Ectodermal cell (in vitro differentiated cells): ENCODE data around the gene KLK11.

Experiments used
- H3K27ac ChIP-seq: 2 replicates; pipeline ENCODE4 v1.7.0; 2013; ENCODE audit warnings: mild to moderate bottlenecking, low read depth, low read length; ENCODE audit not compliant: insufficient read depth, poor library complexity, severe bottlenecking
- H3K27me3 ChIP-seq: 2 replicates; pipeline ENCODE4 v1.7.0; 2013; ENCODE audit warnings: mild to moderate bottlenecking, low read length; ENCODE audit not compliant: insufficient read depth, control insufficient read depth, poor library complexity, severe bottlenecking
- H3K36me3 ChIP-seq: one replicate; pipeline ENCODE4 v1.7.0; 2013; ENCODE audit warnings: low read length; ENCODE audit not compliant: control insufficient read depth, insufficient read depth
- H3K4me1 ChIP-seq: one replicate; pipeline ENCODE4 v1.7.0; 2013; ENCODE audit warnings: low read length; ENCODE audit not compliant: control insufficient read depth, insufficient read depth
- H3K4me3 ChIP-seq: 2 replicates; pipeline ENCODE4 v1.7.0; 2013; ENCODE audit warnings: low read depth, low read length, control low read depth; ENCODE audit not compliant: insufficient read depth
- H3K9me3 ChIP-seq: 2 replicates; pipeline ENCODE4 v1.7.0; 2013; ENCODE audit warnings: mild to moderate bottlenecking, low read length, moderate library complexity; ENCODE audit not compliant: control insufficient read depth
- WGBS, 2 experiments: methylation state at CpG; one replicate each; pipeline ENCODE4 v1.1.7; 2013; ENCODE audit warnings: missing lambda C conversion rate in 2 of 2; 5-methylcytosine and 5-hydroxymethylcytosine counted together

Gene KLK11

DNA sequence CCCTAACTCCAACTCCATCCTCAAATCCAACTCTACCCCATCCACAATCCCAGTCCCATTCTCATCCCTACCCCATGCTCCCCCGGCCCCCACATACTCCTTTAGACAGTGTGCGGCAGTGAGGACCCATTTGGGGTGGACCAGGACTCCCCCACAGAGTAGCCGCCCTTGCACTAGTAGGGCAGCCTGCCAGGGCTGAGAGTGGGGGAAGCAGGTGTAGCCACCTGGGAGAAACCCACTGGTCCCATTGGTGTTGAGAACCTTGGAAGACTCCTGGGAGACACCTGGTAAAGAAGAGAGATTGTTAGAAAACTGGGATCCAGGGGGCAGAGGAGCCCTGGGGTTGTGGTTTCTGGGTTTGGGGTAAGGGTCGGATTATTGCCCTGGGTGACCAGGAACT, 33.9 kb upstream of the KLK11 start:
- Histone ChIP-seq H3K36me3 (no peaks in the 10 kb centered on the region), H3K9me3 (no peaks in the 10 kb centered on the region), H3K27ac (no peak overlapping the region), H3K4me1 (no peaks in the 10 kb centered on the region), H3K4me3 (no peak overlapping the region), H3K27me3 (peaks cover 14% of the 10 kb centered on the region)
- 69 to 70% methylated on average over 4 of the region's 4 CpGs for WGBS, 2 experiments

DNA sequence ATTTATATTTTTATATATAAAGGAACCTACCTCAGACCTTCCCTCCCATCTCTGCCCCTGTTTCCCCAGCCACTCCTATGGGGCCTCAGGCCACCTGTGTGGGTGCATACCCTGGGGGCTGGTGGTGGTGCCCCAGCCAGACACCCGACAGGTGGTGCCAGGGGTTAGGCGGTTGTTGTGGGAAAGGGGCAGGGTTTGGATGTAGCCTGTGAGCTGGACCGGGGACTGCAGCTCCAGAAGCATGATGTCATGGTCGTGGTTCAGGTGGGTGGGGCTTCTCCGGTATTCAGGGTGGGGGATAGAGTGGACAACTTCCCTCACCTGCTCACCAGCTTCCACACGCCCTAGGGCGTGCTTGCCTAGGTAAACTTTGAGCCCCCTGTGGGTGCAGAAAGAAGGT, 33.3 kb upstream of the KLK11 start:
- H3K27ac ChIP-seq: no peak overlapping the region
- 84 to 94% methylated on average over 5 to 7 of the region's 7 CpGs for WGBS, 2 experiments
- H3K36me3 ChIP-seq: no peaks in the 10 kb centered on the region
- H3K4me3 ChIP-seq: no peak overlapping the region
- no peaks in the 10 kb centered on the region for H3K4me1 ChIP-seq
- H3K27me3 ChIP-seq: peaks cover 9% of the 10 kb centered on the region
- H3K9me3 ChIP-seq: no peaks in the 10 kb centered on the region

DNA sequence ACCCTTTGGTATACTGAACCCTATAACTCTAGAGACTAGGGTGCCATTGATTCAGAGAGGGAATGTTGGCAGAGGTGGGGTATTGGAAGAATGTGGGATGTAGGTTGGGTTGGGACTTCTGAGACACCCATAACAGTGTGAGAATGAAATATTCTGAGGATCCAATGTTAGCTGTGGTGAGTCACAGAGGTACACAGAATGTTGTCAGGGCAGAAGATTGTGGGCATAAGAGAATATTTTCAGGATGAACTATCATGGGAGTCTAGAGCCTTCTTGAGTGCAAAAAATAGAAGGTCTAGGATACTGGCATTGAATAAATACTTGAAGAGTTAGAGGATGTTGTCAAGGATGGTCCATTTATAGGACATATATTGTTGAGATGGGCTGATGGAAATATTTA, 29.4 kb upstream of the KLK11 start:
- H3K9me3 ChIP-seq: no peaks in the 10 kb centered on the region
- H3K27ac ChIP-seq: no peak overlapping the region
- H3K27me3 ChIP-seq: no peaks in the 10 kb centered on the region
- H3K36me3 ChIP-seq: no peaks in the 10 kb centered on the region
- H3K4me1 ChIP-seq: peaks cover 5% of the 10 kb centered on the region
- H3K4me3 ChIP-seq: no peak overlapping the region

DNA sequence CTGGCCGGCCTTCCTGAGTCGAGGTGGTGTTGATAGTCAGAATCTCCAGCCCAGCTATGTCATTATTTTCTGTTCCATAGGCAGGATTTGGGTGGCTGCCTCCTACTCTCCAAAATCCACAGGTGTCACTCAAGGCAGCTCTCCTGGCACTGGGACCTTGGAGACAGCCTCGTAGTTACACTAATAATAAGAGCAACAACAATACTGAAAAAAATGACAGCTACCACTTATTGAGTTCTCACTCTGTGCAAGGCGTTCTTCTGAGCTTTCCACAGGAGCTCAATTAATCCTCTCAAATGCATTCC, 20.6 kb upstream of the KLK11 start:
- H3K4me3 ChIP-seq: no peak overlapping the region
- H3K9me3 ChIP-seq: no peaks in the 10 kb centered on the region
- H3K4me1 ChIP-seq: no peaks in the 10 kb centered on the region
- WGBS, 2 experiments: 17 to 18% methylated on average over 4 of the region's 4 CpGs
- no peaks in the 10 kb centered on the region for H3K27me3 ChIP-seq
- no peaks in the 10 kb centered on the region for H3K36me3 ChIP-seq
- H3K27ac ChIP-seq: no peak overlapping the region

DNA sequence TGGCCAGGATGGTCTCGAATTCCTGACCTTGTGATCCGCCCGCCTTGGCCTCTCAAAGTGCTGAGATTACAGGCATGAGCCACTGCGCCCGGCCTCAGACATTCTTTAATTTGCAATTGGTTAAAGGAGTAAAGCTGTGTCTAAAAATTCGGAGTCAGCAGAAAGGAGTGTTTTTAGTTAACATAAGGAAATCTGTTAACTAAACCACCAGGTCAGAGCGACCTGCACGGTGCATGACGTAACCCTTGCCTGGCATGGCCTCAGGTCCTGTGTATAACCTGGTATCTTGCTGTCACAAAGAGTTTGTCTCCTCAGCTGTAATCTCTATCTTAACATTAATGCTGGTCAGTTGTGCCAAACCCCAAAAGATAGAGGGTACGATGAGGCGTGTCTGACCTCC, 17.9 kb upstream of the KLK11 start:
- Histone ChIP-seq H3K4me3 (no peak overlapping the region), H3K27ac (no peak overlapping the region), H3K9me3 (no peaks in the 10 kb centered on the region), H3K36me3 (no peaks in the 10 kb centered on the region), H3K27me3 (no peaks in the 10 kb centered on the region), H3K4me1 (no peaks in the 10 kb centered on the region)
- 92 to 93% methylated on average over 11 of the region's 11 CpGs for WGBS, 2 experiments

DNA sequence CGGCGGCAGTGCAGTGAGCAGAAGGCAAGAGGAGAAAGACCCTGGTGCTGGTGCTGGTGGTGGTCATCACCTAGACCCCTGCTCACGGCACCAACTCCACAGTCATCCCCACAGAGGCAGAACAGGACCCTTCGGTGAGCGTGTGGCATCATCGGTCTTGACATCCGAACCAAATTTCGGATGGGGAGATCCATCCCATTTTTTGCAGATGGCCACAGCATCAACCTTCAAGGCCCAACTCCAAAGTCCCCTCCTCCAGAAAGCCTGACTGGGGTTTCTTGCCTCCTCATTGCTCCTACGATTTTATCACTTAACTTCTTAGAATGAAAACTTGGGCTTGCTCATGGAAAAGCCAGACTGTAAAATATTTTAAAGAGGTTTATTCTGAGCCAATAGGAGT, 17.1 kb upstream of the KLK11 start:
- Histone ChIP-seq H3K27me3 (no peaks in the 10 kb centered on the region), H3K4me3 (no peak overlapping the region), H3K9me3 (no peaks in the 10 kb centered on the region), H3K27ac (no peak overlapping the region), H3K4me1 (no peaks in the 10 kb centered on the region), H3K36me3 (no peaks in the 10 kb centered on the region)
- whole genome bisulfite sequencing, 2 experiments: 92% methylated on average over 9 of the region's 9 CpGs

DNA sequence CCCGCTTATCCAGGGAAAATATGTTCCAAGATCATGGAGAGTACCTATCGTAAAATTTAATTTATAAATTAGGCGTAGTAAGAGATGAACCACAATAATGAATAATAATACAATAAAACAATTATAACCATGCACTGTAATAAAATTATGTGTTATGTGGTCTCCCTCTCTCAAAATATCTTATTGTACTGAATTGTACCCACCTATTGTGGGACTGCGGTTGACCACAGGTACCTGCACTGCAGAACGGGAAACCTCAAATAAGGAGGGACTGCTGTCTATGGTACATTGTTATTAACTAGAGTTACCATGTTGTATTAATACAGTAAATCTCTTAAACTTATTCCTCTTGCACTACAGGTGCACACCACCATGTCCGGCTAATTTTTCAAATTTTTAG, 13.7 kb upstream of the KLK11 start:
- Histone ChIP-seq H3K27me3 (no peaks in the 10 kb centered on the region), H3K4me3 (no peak overlapping the region), H3K27ac (no peak overlapping the region), H3K4me1 (no peaks in the 10 kb centered on the region), H3K36me3 (no peaks in the 10 kb centered on the region), H3K9me3 (no peaks in the 10 kb centered on the region)
- 77 to 87% methylated on average over 2 to 5 of the region's 6 CpGs for WGBS, 2 experiments

DNA sequence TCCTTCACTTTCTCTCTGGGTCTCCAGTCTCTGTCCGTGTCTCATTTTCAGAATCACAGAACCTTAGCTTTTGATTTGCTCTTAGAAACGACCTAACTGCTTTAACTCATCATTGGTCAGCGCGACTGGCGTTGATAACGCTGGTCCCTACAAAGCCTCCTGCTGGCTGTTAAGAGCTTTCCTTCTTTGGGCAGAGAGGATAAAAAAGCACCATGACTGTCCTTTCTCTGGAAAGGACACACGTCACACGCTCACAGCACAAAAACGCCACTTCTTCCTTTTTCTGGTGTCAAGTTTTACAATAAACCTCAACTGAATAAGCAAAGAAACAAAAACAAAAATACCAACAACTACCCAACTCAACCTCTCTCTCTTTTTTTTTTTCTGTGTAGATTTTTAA, 10.1 kb upstream of the KLK11 start:
- Histone ChIP-seq H3K4me3 (no peak overlapping the region), H3K27me3 (no peaks in the 10 kb centered on the region), H3K4me1 (no peaks in the 10 kb centered on the region), H3K27ac (no peak overlapping the region), H3K36me3 (no peaks in the 10 kb centered on the region), H3K9me3 (no peaks in the 10 kb centered on the region)
- WGBS, 2 experiments: 56 to 59% methylated on average over 9 of the region's 9 CpGs

DNA sequence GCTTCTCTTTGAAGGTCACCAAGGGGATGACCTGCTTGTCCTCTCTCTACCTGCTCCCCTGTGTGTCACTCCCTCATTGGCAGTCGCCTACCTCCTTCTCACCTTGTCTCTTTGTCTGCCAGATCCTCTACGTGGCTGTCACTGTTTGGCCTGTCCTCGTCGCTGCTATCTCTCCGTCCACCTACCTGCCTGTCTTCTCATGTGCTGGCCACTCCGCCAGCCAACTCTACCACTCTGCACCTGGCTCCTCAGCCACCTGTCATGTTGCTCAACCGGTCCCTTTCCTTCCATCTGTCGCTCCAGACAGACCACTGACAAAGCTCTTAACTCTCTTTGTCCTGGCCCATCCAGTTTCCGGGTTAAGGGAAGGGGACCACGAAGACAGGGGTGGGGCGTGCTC, 8.3 kb upstream of the KLK11 start, which contains the start of gene KLK12:
KLK12 (minus strand) TSS at position 299 of the 400 bp plus-strand sequence. CDS start 381 bp downstream, outside the sequence.
- Histone ChIP-seq H3K9me3 (no peaks in the 10 kb centered on the region), H3K36me3 (no peaks in the 10 kb centered on the region), H3K4me1 (no peaks in the 10 kb centered on the region), H3K27ac (no peak within 1 kb of the TSS), H3K4me3 (no peak within 1 kb of the TSS), H3K27me3 (no peaks in the 10 kb centered on the region)
- WGBS, 2 experiments: 75 to 79% methylated on average over 11 of the region's 11 CpGs

DNA sequence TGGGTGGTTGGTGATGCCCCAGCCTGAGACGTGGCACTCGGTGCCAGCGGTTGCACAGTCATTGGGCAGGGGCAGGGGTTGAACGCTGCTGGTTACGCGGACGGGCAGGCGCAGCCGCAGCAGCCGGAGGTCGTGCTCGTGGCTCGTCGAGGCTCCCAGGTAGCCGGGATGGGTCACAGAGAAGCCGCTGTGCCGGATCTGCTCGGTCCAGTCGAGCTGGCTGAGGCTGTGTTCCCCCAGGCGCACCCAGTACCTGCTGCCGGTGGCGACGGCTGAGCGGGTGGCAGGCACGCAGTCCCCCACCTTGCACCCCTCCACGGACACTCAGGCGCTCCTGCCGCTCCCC, 5.4 kb upstream of the KLK11 start:
- Histone ChIP-seq H3K4me3 (no peak overlapping the region), H3K36me3 (no peaks in the 10 kb centered on the region), H3K27me3 (no peaks in the 10 kb centered on the region), H3K27ac (no peak overlapping the region), H3K9me3 (no peaks in the 10 kb centered on the region), H3K4me1 (peaks cover 9% of the 10 kb centered on the region)
- WGBS, 2 experiments: 93 to 94% methylated on average over 28 of the region's 28 CpGs

DNA sequence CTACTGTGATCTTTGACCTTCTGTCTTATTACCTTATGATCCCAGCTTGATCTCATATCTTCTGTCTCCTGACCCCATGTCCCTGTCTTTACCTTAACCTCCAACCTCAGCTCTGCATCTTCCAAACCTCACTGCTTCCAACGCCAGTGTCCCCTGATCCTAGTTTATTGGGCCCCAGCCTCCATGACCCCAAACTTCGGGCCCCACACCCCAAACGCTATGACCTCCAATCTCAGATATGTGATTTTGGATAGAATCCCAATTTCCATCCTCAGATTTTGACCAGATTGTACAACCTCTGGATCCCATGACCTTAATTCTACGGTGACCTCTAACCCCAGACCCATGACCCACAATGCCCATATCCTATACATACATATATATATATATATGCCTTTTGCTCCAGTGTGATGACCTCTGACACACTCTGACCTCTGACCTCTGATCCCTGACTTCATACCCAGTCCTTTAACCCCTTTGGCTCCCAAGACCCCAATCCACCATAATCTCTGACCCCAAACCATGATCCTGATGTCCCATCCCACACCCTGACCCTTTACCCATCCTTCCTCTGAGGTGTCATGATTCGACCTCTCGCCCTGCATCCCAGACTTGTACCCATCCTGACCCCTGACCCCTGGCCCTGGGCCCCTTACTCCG, 4.9 kb upstream of the KLK11 start:
- Histone ChIP-seq H3K27ac (no peak overlapping the region), H3K9me3 (no peaks in the 10 kb centered on the region), H3K4me3 (no peak overlapping the region), H3K27me3 (no peaks in the 10 kb centered on the region), H3K4me1 (peaks cover 14% of the 10 kb centered on the region), H3K36me3 (no peaks in the 10 kb centered on the region)
- WGBS, 2 experiments: 87 to 93% methylated on average over 6 to 7 of the region's 7 CpGs
